ENCODE results near the gene NSFL1C.
"Not testable (repeated sequence)": the region's sequence is repeated elsewhere in the genome, so short reads cannot be mapped to it uniquely, and the experiment has no call there.

Gene NSFL1C

GRCh38 chr20:1415667-1416468 is 50.8 kb downstream of the NSFL1C start:
- in situ Hi-C loops (cut with MboI; ENCODE audit: low sequenced_read_pairs, unreplicated experiment): no loop called here
- no peak for DNase-seq (ENCODE audit: low spot score)
- no peak for TF ChIP-seq CTCF (IDR thresholded peaks at IDR 0.05; ENCODE audit: borderline replicate concordance, control extremely low read depth, extremely low read depth, insufficient read depth, missing control alignments)

DNA sequence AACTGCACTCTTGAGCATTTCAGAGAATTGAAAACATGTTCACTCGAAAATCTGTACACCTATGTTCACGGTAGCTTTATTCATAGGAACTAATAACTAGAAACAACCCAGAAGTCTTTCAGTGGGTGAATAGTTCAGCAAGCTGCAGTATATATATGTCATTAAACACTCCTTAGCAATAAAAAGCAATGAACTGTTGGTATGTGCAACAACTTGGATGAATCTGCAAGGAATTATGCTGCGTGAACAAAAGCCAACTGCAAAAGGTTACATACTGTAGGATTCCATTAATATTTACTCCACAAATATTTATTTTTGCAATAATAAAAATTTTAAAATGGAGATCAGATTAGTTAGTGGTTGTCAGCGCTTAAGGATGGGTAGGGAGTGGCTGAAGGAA is 51.7 kb downstream of the NSFL1C start:
- DNase-seq (ENCODE audit: low spot score): no peak
- in situ Hi-C loops (cut with MboI; ENCODE audit: low sequenced_read_pairs, unreplicated experiment): no loop called here
- TF ChIP-seq CTCF (IDR thresholded peaks at IDR 0.05; ENCODE audit: borderline replicate concordance, control extremely low read depth, extremely low read depth, insufficient read depth, missing control alignments): no peak

- in situ Hi-C loops (cut with MboI; ENCODE audit: low sequenced_read_pairs, unreplicated experiment): no loop called here
- DNase-seq (ENCODE audit: low spot score): no peak
- TF ChIP-seq CTCF (IDR thresholded peaks at IDR 0.05; ENCODE audit: borderline replicate concordance, control extremely low read depth, extremely low read depth, insufficient read depth, missing control alignments): no peak
These were observed 60.8 kb downstream of the NSFL1C start for GRCh38 chr20:1405801-1406200.

GRCh38 chr20:1403624-1404023 is 63.0 kb downstream of the NSFL1C start:
- no peak for TF ChIP-seq CTCF (IDR thresholded peaks at IDR 0.05; ENCODE audit: borderline replicate concordance, control extremely low read depth, extremely low read depth, insufficient read depth, missing control alignments)
- in situ Hi-C loops (cut with MboI; ENCODE audit: low sequenced_read_pairs, unreplicated experiment): no loop called here
- DNase-seq (ENCODE audit: low spot score): no peak

DNA sequence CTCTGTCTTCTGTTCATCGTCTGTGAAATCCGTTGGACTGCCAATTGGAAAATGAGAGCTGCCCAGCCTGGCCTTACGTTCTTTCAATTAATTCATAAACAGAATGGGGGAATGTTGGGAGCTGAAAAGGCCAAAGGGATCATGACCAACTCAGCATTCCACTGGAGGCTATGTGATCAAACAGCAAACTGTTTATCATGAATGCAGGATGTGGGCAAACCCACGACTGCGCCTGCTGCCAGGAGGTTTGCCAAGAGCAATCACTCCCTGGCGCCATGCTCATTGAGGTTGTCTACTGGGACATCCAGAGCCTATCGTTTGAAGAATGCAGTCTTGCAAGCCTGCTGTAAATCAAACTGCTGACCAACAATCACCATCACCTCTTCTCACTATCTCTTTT is 64.5 kb downstream of the NSFL1C start:
- no peak for TF ChIP-seq CTCF (IDR thresholded peaks at IDR 0.05; ENCODE audit: borderline replicate concordance, control extremely low read depth, extremely low read depth, insufficient read depth, missing control alignments)
- in situ Hi-C loops (cut with MboI; ENCODE audit: low sequenced_read_pairs, unreplicated experiment): no loop called here
- DNase-seq (ENCODE audit: low spot score): no peak

DNA sequence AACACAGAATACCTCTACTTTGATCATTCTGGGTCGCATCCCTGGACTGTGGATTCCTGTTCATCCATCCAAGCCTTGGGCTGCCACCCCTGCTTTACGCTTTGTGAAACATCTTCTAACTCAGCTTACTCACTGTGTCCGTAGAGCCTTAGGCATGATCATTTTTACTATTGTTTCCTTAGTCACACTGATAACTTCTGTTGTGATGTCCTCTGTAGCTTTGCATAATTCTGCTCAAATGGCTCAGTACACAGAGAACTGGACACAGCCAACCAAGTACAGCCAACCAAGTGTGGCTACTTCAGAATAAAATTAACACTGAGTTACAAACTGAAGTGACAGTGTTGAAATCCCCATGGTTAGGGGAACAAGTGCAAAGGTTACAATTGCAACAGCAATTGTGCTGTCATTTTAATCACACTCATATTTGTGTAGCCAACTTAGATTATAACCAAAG is 65.2 kb downstream of the NSFL1C start:
- in situ Hi-C loops (cut with MboI; ENCODE audit: low sequenced_read_pairs, unreplicated experiment): no loop called here
- no peak for TF ChIP-seq CTCF (IDR thresholded peaks at IDR 0.05; ENCODE audit: borderline replicate concordance, control extremely low read depth, extremely low read depth, insufficient read depth, missing control alignments)
- no peak for DNase-seq (ENCODE audit: low spot score)

DNA sequence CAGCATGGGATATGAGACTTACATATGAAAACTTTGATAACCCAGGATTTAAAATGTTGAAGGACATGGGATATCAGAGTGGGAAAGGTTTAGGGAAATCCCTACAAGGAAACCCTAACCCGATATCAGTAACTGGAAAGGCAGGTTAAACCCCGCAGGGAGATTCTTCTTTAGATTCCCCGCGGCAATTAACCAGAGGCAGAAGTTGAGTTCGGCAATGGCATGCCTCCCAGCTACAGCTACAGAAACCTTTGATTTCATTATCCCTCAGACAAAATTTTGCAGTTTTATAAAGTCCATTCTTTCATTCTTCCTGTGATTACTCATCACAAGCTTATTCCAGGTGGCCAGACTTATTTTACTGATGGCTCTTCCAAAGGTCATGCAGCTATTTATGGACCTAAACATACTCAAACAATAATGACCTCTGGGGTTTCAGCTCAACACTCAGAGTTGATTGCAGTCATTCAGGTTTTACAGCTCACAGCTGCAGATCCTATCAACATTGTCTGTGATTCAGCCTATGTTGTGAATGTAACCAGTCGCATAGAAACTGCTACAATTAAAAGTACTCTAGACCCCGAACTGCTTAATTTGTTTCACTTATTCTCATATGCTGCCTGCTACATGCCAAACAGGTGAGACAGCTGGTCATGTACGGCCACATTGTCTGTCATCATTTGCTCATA is 66.8 kb downstream of the NSFL1C start:
- DNase-seq (ENCODE audit: low spot score); in situ Hi-C loops (cut with MboI; ENCODE audit: low sequenced_read_pairs, unreplicated experiment): not testable (repeated sequence)

DNA sequence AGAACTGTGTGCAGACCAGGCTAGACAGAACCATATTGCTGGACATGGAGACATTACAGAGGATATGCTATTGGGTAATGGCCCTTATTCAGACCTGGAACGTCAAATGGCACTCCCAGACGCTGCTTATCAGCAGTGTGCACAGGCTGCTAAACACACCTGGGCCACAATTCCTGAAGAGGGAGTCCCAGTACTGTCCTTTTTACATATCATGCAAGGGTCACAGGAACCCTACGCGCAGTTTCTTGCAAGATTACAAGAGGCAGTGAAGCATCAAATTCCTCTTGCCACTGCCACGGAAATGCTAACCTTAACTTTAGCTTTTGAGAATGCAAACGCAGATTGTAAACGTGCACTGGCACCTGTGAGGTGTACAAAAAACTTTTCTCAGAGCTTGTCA is 68.5 kb downstream of the NSFL1C start:
- not testable (repeated sequence) for DNase-seq (ENCODE audit: low spot score)

More for the DNA sequence above, 68.5 kb downstream of the NSFL1C start:
- in situ Hi-C loops (cut with MboI; ENCODE audit: low sequenced_read_pairs, unreplicated experiment): not testable (repeated sequence)

Measured in GM13976 (cell line).